GM18511 (cell line): ENCODE data around the gene CHST6.
"Not testable (repeated sequence)": the region's sequence is repeated elsewhere in the genome, so short reads cannot be mapped to it uniquely, and the experiment has no call there.

Experiments used
- ATAC-seq: cut with Tn5 transposase; IDR thresholded peaks from one replicate; pipeline ENCODE4 v1.9.1; 2021; ENCODE audit warnings: mild to moderate bottlenecking, moderate library complexity; ENCODE audit not compliant: unreplicated experiment

The CHST6 gene

GRCh38 chr16:75495076-75495674, at the start of gene CHST6:
Gene CHST6, minus strand, starts transcription at chr16:75495441. Its CDS starts 15,613 bp downstream, at chr16:75479828.
- peak; percentile 83 for ATAC-seq

- ATAC-seq: not testable (repeated sequence)
Measured at GRCh38 chr16:75542462-75542861, 47.2 kb upstream of the CHST6 start.

GRCh38 chr16:75541236-75541635, 46.0 kb upstream of the CHST6 start:
- ATAC-seq: no peak

GRCh38 chr16:75538882-75539565, 43.8 kb upstream of the CHST6 start:
- ATAC-seq: not testable (repeated sequence)

GRCh38 chr16:75537776-75538175, 42.5 kb upstream of the CHST6 start:
- ATAC-seq: no peak

DNA sequence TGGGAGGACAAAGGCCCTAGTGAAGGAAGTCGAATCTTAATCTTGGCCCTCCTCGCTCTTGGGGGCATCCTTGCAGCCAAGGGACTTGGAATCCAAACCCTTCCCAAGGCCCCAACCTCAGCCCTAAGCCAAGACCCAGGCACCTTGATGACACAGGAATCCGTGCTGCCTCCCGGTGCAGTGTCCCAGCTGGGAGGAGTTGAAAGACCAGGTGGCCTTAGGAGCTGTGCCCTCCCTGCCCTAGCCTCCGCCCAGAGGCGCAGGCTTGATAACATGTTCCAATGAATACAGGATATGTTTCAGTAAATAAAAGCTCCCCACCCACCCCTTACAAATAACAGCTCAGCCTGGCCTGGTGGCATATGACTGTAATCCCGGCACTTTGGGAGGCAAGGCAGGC, 40.7 kb upstream of the CHST6 start, which contains the start of gene CHST5:
TSS of gene CHST5 (minus strand) at position 208 of the 400 bp plus-strand sequence. CDS start 5,724 bp downstream, outside the sequence.
- ATAC-seq: no peak

DNA sequence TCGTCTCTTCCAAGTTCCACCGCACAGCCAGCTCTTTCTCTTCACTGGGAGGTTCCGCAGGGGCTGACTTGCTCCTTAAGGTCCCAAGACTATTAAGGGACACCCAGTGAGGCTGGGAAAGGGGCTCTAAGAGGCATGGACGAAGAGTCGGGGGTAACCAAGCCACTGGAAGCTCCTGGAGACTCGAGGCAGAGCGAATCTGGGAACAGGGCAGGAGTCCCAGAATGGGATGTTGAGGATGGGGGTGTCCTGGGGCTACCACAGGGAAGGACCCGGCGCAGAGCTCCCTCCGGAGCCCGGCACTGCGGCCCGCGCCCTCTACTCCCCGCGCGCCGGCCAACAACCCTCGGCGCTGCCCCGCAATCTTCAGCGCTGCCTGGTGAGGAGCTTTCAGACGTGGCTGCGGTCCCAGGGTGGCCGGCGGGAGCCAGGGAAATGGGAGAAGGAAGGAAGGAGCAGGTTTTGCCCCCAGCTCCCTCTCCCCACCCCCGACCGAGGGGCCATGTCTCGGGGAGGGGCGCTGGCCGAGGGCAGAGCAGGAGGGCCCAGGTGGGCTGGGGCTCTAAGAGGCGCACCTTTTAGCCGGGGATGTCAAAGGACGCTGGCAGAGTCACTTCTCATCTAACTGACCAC, 40.1 kb upstream of the CHST6 start:
- no peak for ATAC-seq

DNA sequence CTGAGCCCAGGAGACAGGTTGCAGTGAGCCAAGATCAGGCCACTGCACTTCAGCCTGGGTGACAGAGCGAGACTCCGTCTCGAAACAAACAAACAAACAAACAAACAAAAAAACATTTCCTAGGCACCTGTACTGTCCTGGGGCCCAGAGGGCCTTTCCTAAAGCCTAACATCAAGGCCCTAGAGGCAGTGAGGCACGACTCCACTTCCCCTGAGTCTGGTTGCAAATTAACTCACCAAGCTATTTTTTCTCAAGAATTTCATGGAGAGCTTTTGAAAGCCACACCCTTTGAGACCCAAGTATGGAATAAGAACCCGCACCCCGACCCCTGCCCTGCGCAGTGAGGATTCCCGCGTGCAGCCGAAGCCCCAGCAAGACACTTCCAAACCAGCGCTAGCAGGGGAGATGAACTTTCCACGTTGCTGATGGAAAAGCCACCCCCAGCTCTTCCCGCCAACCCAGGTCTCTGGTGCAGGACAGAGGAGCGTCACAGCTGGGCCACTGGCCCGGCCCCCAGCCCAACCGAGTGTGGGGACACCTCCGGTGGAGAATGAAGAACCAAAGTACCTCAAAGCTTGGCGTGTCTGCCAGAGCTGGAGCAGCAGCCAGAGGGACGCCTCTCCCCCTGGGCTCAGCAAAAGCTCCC, 39.4 kb upstream of the CHST6 start:
- ATAC-seq: no peak

GRCh38 chr16:75532791-75533190, 37.5 kb upstream of the CHST6 start:
- no peak for ATAC-seq

DNA sequence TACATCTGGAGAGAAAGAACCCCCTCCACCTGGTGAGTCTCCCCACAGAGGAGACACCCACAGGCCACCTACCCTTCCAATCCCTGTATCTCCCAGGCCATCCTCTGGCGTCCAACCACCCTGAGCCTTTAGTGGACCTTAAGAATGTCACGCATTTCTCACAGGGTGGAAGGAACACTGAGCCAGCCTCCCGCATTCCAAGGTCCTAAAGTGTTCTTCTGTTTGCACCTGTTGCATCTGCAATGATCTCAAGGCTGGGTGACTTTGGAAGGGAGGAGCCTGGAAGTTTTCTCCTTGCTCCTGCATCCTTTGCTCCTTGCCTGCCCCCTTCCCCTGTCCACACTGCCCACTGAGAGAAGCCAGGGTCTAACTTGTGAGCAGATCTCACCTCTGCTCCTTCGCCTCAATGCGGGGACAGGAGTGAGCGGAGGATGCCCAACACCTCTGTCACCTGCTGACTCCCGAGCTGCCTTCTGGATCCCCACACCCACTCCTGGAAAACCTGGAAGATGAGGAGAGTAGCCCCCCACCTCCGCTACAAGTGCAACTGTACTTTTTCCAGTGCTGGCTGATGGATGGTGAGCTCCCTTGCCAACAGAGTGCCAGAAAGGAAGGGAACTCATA, 37.0 kb upstream of the CHST6 start:
- no peak for ATAC-seq

DNA sequence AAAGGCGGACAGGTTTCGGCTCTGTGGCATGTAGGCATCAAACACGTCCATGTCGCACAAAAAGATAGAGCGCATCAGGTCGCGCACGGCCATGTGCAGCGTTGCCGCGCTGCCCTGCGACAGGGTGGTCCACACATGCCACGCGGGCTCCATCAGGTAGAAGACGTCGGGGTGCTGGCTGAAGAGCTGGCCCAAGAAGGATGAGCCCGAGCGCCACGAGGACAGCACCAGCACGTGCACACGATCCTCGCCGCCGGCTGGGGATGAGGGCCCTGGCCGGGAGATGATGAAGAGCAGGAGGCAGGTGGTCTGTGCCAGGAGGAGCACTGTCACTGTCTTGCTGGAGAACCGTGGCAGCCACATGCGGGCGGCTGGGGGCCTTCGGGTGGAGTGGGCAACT, 34.7 kb upstream of the CHST6 start:
- no peak for ATAC-seq

DNA sequence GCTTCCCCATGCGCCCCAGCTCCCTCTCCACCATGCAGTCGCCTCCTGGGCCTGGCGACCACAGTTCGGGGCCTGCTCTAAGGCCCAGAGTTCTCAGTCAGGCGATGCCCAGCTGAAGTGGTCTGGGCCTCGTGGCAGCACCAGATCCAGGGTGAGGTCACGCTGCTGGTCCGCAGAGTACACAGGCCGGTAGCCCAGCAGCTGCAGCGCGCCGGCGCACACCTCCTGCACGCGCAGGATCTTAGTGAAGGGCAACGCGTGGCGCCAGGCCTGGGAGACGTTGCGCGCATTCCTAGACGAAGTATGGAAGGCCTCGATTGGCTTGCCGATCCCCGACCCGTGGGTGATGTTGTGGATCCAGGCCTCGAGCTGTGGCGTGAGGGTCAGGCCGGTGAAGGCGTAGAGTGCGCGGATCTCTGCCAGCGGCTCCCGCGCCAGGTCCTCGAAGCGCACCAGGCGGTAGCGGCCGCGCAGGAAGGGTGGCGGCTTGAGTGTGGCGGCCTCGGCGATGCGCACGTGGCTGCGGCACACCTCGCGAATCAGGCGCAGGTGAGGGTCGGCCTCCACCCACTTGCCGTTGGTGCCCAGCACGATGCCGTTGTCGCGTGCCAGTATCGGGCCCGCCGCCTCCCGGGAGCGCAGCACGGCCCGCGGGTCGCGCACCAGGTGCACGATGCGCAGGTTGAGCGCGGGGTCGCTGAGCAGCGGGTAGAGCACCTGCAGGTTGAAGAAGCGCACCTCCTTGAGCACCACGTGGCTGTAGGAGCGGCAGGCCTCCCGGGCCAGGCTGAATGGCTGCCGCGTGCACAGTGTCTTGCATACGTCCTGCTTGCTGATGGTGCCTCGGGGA, 34.0 kb upstream of the CHST6 start:
- no peak for ATAC-seq

GRCh38 chr16:75527825-75528299, 32.6 kb upstream of the CHST6 start:
- no peak for ATAC-seq

DNA sequence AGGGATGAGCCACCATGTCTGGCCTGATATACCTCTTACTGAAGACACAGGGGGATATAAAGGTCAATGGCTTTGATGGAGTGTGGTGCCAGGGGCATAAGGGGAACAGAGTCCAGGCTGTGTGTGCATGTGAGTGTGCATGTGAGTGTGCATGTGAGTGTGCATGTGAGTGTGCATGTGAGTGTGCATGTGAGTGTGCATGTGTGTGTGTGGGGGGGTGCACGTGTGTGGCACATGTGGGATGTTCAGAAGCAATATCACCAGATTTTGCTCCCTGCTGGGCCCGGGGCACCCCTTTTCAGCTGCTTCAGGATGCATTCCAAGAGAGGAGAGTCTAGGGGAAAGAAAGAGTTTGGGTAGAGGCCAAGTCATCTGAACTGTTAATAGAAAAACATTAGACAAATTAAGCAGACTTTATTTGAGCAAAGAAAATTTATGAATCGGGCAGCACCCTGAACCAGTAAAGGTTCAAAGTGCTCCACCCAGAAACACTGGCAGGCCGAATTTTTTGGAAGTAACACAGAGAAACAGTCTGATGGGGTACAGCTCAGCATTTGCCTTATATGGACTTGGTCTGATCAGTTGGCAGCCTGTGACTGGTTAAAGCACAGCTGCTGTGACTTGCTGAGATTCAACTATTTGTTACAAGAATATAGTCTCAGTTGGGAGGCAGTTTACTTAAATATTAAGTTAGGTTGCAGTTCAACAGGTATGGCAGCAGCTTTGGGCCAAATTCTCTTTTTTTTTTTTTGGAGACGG, 31.0 kb upstream of the CHST6 start:
- ATAC-seq: no peak

GRCh38 chr16:75519175-75519574, 23.9 kb upstream of the CHST6 start:
- ATAC-seq: no peak

GRCh38 chr16:75516189-75516966, 21.1 kb upstream of the CHST6 start:
- peak; percentile 35 for ATAC-seq

GRCh38 chr16:75514296-75514695, 19.1 kb upstream of the CHST6 start:
- no peak for ATAC-seq

DNA sequence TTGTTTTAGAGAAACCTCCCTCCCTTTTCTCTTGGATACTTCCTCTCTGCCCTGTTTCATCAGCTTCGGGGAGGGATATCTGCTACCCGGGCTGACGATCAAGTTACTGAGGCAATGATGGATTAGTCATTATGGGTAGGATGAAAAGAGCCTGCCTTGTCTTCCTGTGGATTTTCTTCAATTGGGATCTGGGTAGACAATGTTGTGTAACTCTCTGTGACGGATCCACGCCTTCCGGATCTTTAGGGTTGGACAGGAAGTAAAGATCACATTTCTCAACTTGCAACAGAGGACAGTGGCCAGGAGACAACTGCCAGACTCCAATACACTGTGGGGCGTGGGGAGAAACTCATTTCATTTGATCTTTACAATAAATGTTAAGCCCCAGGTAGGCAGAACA, 11.3 kb upstream of the CHST6 start:
- no peak for ATAC-seq

GRCh38 chr16:75506107-75506506, 10.9 kb upstream of the CHST6 start:
- no peak for ATAC-seq
